Vagina (tissue), 2 donors: ENCODE data around the gene CD300E.

Experiments
- POLR2AphosphoS5 ChIP-seq, 2 donors: sonication (generic); formaldehyde crosslinking; IDR thresholded peaks; one replicate each; pipeline ENCODE4 v1.9.0; 2017; ENCODE audit warnings: antibody characterized with exemption in 2 of 2, mild to moderate bottlenecking in 2 of 2, low read depth in 1 of 2; ENCODE audit not compliant: insufficient read depth in 1 of 2
- TF ChIP-seq, protein P1 (sequence below), 3 experiments: fragments of 450-650 bp in 2 of 3; fragments of 200-600 bp in 1 of 3; sonication (generic) in 1 of 3; IDR thresholded peaks; one replicate each; pipeline ENCODE4 v1.5.1; 2017 to 2019; ENCODE audit warnings: antibody characterized with exemption in 3 of 3, mild to moderate bottlenecking in 2 of 3, moderate library complexity in 2 of 3

DNA sequence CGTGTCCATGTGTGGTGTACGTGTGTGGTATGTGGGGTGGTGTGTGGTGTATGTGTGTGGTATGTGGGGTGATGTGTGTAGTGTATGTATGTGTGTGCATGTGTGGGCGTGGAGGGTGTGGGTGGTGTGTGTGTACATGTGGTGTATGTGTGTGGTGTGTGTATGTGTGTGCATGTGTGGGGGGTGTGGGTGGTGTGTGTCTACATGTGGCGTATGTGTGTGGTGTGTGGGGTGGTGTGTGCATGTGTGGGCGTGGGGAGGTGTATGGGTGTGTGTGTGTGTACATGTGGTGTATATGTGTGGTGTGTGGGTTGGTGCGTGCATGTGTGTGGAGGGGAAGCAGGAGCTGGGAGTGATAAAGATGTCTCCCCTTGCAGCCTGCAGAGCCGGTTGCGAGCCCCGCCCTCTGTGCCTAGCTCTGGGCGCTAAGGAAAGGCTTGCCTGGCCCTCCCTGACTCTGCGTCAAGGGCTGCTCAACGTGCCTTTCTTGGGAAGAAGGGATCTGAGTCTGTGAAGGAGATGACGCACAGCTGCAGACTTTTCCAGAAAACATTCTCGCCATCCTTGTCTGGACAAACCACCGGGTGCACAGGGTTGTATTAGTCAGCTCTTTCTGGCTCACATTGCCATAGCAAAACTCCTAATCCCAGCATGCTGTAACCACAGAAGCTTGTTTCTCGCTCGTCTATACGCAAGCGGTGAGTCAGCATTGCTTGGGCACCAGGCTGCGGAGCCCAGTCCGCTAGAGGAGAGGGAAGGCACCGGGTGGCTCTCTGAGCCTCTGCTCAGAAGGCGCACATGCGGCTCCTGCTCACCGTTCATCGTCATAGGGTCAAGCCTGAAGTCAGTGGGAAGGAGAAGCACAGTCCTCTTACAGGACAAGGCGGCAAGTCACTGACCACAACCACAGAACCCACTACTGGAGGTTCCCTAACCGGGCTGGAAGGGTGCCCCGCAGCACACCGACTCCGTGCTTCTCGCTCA, 54.2 kb downstream of the CD300E start:
- TF ChIP-seq, protein P1, sequence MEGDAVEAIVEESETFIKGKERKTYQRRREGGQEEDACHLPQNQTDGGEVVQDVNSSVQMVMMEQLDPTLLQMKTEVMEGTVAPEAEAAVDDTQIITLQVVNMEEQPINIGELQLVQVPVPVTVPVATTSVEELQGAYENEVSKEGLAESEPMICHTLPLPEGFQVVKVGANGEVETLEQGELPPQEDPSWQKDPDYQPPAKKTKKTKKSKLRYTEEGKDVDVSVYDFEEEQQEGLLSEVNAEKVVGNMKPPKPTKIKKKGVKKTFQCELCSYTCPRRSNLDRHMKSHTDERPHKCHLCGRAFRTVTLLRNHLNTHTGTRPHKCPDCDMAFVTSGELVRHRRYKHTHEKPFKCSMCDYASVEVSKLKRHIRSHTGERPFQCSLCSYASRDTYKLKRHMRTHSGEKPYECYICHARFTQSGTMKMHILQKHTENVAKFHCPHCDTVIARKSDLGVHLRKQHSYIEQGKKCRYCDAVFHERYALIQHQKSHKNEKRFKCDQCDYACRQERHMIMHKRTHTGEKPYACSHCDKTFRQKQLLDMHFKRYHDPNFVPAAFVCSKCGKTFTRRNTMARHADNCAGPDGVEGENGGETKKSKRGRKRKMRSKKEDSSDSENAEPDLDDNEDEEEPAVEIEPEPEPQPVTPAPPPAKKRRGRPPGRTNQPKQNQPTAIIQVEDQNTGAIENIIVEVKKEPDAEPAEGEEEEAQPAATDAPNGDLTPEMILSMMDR (IDR thresholded peaks at IDR 0.05): no peak
- peak; percentile 77 to 78 for TF ChIP-seq POLR2AphosphoS5 (IDR thresholded peaks at IDR 0.05; ENCODE audit: insufficient read depth in 1 of 2, low read depth in 1 of 2)
